ENCODE data around the gene TRMT2B. TPM values are rescaled to one million over a fixed set of nuclear protein-coding genes. Genes with fewer than 3 reads are reported as not detected.

The TRMT2B gene
- total RNA-seq, 1 experiment from 2014 or later, result 9.5 TPM

GRCh38 chrX:101078716-101079598 is 27.0 kb upstream of the TRMT2B start, which contains the start of gene TMEM35A:
Gene TMEM35A, plus strand, starts transcription at chrX:101078879. Its CDS starts 124 bp downstream, at chrX:101079003.
- Histone ChIP-seq H4K20me1 (ENCODE audit: insufficient read depth) (no peaks in the 10 kb centered on the region), H3K4me3 (replicated peaks in 1 of 2; ENCODE audit: low read depth in 1 of 2, low read length in 2 of 2) (no peak within 1 kb of the TSS), H3K27ac (ENCODE audit: low read depth, low read length) (no peak within 1 kb of the TSS), H3K4me2 (ENCODE audit: low read length) (no peak within 1 kb of the TSS), H3K9me3 (ENCODE audit: control insufficient read depth in 1 of 2, insufficient read depth in 1 of 2, low read depth in 1 of 2, low read length in 2 of 2) (no peaks in the 10 kb centered on the region), H2AFZ (ENCODE audit: low read depth, low read length, poor library complexity, severe bottlenecking) (no peak within 1 kb of the TSS), H3K36me3 (ENCODE audit: control insufficient read depth in 1 of 2, insufficient read depth in 2 of 2, low read length in 2 of 2) (no peaks in the 10 kb centered on the region), H3K79me2 (ENCODE audit: insufficient read depth, low read length) (no peaks in the 10 kb centered on the region), H3K9ac (ENCODE audit: low read length) (no peak within 1 kb of the TSS), H3K4me1 (ENCODE audit: control insufficient read depth in 1 of 2, insufficient read depth in 2 of 2, low read length in 2 of 2) (no peaks in the 10 kb centered on the region), H3K27me3 (ENCODE audit: insufficient read depth, low read length) (no peaks in the 10 kb centered on the region), H3K9me2 (ENCODE audit: insufficient read depth) (no peaks in the 10 kb centered on the region)
- DNase-seq (ENCODE audit: low read depth, low spot score) (no peak), ATAC-seq (no peak)
- no peak for TF ChIP-seq ZFX (IDR thresholded peaks at IDR 0.05)
- no peak for TF ChIP-seq ZNF274 (IDR thresholded peaks at IDR 0.05; ENCODE audit: low read depth, low read length)
- TF ChIP-seq POLR2AphosphoS5 (IDR thresholded peaks at IDR 0.05; ENCODE audit: low read depth, low read length), result no peak
- TF ChIP-seq ATF3 (IDR thresholded peaks at IDR 0.05), result no peak
- intact Hi-C loops (cut with micrococcal nuclease), result no loop called here
- ChIA-PET CTCF (no interaction called here), POLR2A (no interaction called here), RAD21 (ENCODE audit: low non-redundant PET in 1 of 2, low total read pairs in 2 of 2, uncharacterized antibody in 2 of 2, unreplicated experiment in 2 of 2) (no interaction called here)
- no TSS peak for BruUV-seq (replicated peaks)

GRCh38 chrX:101071582-101071981 is 19.7 kb upstream of the TRMT2B start:
- Histone ChIP-seq H3K36me3 (ENCODE audit: control insufficient read depth in 1 of 2, insufficient read depth in 2 of 2, low read length in 2 of 2) (no peaks in the 10 kb centered on the region), H4K20me1 (ENCODE audit: insufficient read depth) (no peaks in the 10 kb centered on the region), H3K9me3 (ENCODE audit: control insufficient read depth in 1 of 2, insufficient read depth in 1 of 2, low read depth in 1 of 2, low read length in 2 of 2) (no peaks in the 10 kb centered on the region), H3K27me3 (ENCODE audit: insufficient read depth, low read length) (no peaks in the 10 kb centered on the region), H3K79me2 (ENCODE audit: insufficient read depth, low read length) (no peaks in the 10 kb centered on the region), H3K4me2 (ENCODE audit: low read length) (no peak overlapping the region), H3K9ac (ENCODE audit: low read length) (no peak overlapping the region), H3K27ac (ENCODE audit: low read depth, low read length) (no peak overlapping the region), H3K4me3 (replicated peaks in 1 of 2; ENCODE audit: low read depth in 1 of 2, low read length in 2 of 2) (no peak overlapping the region), H3K4me1 (ENCODE audit: control insufficient read depth in 1 of 2, insufficient read depth in 2 of 2, low read length in 2 of 2) (no peaks in the 10 kb centered on the region), H3K9me2 (ENCODE audit: insufficient read depth) (no peaks in the 10 kb centered on the region), H2AFZ (ENCODE audit: low read depth, low read length, poor library complexity, severe bottlenecking) (no peak overlapping the region)
- DNase-seq (ENCODE audit: low read depth, low spot score) (no peak), ATAC-seq (no peak)
- RAD21 ChIA-PET (ENCODE audit: low non-redundant PET in 1 of 2, low total read pairs in 2 of 2, uncharacterized antibody in 2 of 2, unreplicated experiment in 2 of 2), result no interaction called here
- BruUV-seq (replicated peaks), result no TSS peak
- POLR2A ChIA-PET, result no interaction called here
- intact Hi-C loops (cut with micrococcal nuclease), result no loop called here
- CTCF ChIA-PET, result no interaction called here
- TF ChIP-seq ELF1 (IDR thresholded peaks at IDR 0.05; ENCODE audit: borderline replicate concordance, low read depth) (no peak), JUND (IDR thresholded peaks at IDR 0.05) (no peak), EGR1 (IDR thresholded peaks at IDR 0.05; ENCODE audit: low read depth) (no peak), FOSL1 (IDR thresholded peaks at IDR 0.05; ENCODE audit: low read depth) (no peak), POLR2A (IDR thresholded peaks at IDR 0.05; ENCODE audit: borderline replicate concordance, extremely low read depth, insufficient read depth, insufficient read length) (no peak)

All from HCT116 (cell line).